ENCODE measurements around the gene MAP2K5. TPM values are rescaled to one million over a fixed set of nuclear protein-coding genes. Genes with fewer than 3 reads are reported as not detected.

Gene MAP2K5
- total RNA-seq, 1 experiment from 2014 or later, result 15.0 TPM

DNA sequence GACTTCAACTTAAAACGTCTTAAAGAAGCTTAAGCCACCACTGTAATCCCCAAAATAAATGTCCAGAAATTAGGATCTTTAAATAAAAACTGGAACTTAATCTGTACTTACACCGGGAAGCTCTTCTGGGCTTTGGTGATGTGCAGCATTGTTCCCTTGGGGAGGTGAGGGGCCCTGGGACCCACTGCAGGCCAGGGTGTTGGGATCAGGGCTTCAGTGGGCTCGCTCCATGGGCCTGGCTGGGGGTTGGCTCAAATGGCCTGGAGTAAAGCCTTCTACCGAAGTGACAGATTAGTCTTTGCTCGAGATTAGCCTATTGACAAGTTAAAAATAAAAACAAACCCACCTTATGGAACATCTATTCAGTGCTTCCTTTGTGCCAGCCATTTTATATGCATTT is 303.5 kb downstream of the MAP2K5 start:
- H3K9ac ChIP-seq (ENCODE audit: extremely low read depth, insufficient read length, low read length), result no peak overlapping the region
- H4K5ac ChIP-seq (ENCODE audit: insufficient read length, low read depth, low read length), result no peak overlapping the region
- no peaks in the 10 kb centered on the region; the same call in 1 of the 2 replicates for H3K27me3 ChIP-seq (ENCODE audit: insufficient read depth, low read length)
- no peaks in the 10 kb centered on the region for H3K79me2 ChIP-seq (ENCODE audit: insufficient read depth, low read length)
- H3K23ac ChIP-seq (ENCODE audit: insufficient read length, low read depth, low read length), result no peak overlapping the region
- H3T11ph ChIP-seq (ENCODE audit: low read length), result no peak overlapping the region
- H4K8ac ChIP-seq (replicated peaks; ENCODE audit: insufficient read length, low read depth, low read length), result no peak overlapping the region
- no peak overlapping the region for H2BK120ac ChIP-seq (ENCODE audit: low read depth, low read length, poor library complexity, severe bottlenecking)
- Mint-ChIP-seq H3K27ac (no peak overlapping the region), H3K27me3 (ENCODE audit: low read depth) (peaks cover 15% of the 10 kb centered on the region), H3K4me3 (no peak overlapping the region), H3K9me3 (peaks cover 2 to 3% of the 10 kb centered on the region in 2 experiments; a peak in 3 of 5 replicates), H3K4me1 (peaks cover 51 to 55% of the 10 kb centered on the region in 2 experiments), H3K36me3 (ENCODE audit: insufficient read depth in 1 of 3, low read depth in 3 of 3) (peaks cover 0 to 5% (median 0%) of the 10 kb centered on the region in 3 experiments; a peak in 1 of 7 replicates)
- no peak overlapping the region for H2BK20ac ChIP-seq (ENCODE audit: low read depth, low read length, poor library complexity, severe bottlenecking)
- no peak overlapping the region for H3K27ac ChIP-seq (ENCODE audit: insufficient read length, low read depth, low read length)
- no peak overlapping the region for H3K56ac ChIP-seq (ENCODE audit: insufficient read length, low read depth, low read length)
- DNase-seq, result no peak
- H3K4ac ChIP-seq (ENCODE audit: low read depth, low read length), result no peak overlapping the region
- no peaks in the 10 kb centered on the region for H4K20me1 ChIP-seq (ENCODE audit: control insufficient read depth, insufficient read depth, insufficient read length)
- H4K91ac ChIP-seq (ENCODE audit: insufficient read length, low read depth, low read length), result no peak overlapping the region
- no peak overlapping the region for H2BK15ac ChIP-seq (ENCODE audit: low read depth, low read length)
- H3K18ac ChIP-seq (ENCODE audit: insufficient read length, low read depth, low read length), result no peak overlapping the region
- no peaks in the 10 kb centered on the region for H3K79me1 ChIP-seq (ENCODE audit: insufficient read depth, low read depth, low read length, poor library complexity, severe bottlenecking)
- no peak overlapping the region for H3K14ac ChIP-seq (ENCODE audit: insufficient read depth, low read length)
- no peaks in the 10 kb centered on the region for H3K9me3 ChIP-seq (ENCODE audit: control insufficient read depth, low read depth, low read length)
- no peak overlapping the region for H2BK5ac ChIP-seq (ENCODE audit: insufficient read length, low read length)
- peaks cover 4% of the 10 kb centered on the region; the same call in 1 of the 2 replicates for H3K4me1 ChIP-seq (ENCODE audit: insufficient read depth, low read length)
- no peak overlapping the region for H2AK5ac ChIP-seq (ENCODE audit: insufficient read length, low read length)
- no peak for TF ChIP-seq CTCF (conservative IDR thresholded peaks at IDR 0.05)
- no peak overlapping the region for H2AFZ ChIP-seq (ENCODE audit: low read length)
- no CpG with 5 or more reads among the region's 5 CpGs for WGBS (ENCODE audit: extremely low coverage, insufficient read length, low lambda C conversion rate)
- H3K23me2 ChIP-seq (ENCODE audit: insufficient read length, low read depth, low read length, poor library complexity, severe bottlenecking), result peaks cover 3% of the 10 kb centered on the region
- no peak overlapping the region for H2BK12ac ChIP-seq (ENCODE audit: insufficient read length, low read depth, low read length)
- no peak overlapping the region for H3K4me2 ChIP-seq (ENCODE audit: insufficient read depth, insufficient read length, low read length)
